IMR-90 (cell line): ENCODE results near the gene CREB3L1. TPM values are rescaled to one million over a fixed set of nuclear protein-coding genes. Genes with fewer than 3 reads are reported as not detected.

ENCODE experiments used
- ATAC-seq: fragments of 200-7000 bp; cut with Tn5 transposase; 2 replicates; pipeline ENCODE4 v1.9.1; 2020; ENCODE audit warnings: low read depth, mild to moderate bottlenecking, moderate library complexity
- BruUV-seq: library from RNA; stranded (reverse); fragments of 400-500 nt; replicated peaks from 2 replicates; lab custom pipeline; 2021; lab: Mats Ljungman, UMichigan
- CTCF ChIA-PET: fragments of 300-600 bp; formaldehyde crosslinking; extraction: SDS; loops from one replicate; lab custom pipeline; 2021; ENCODE audit warnings: antibody characterized with exemption; lab: Yijun Ruan, JAX
- POLR2A ChIA-PET: fragments of 300-600 bp; sonication (Branson Sonifier 250); formaldehyde crosslinking; loops from one replicate; lab custom pipeline; 2022; ENCODE audit warnings: antibody characterized with exemption; ENCODE audit not compliant: unreplicated experiment; lab: Charles Lee
- DNase-seq: peaks from one replicate; pipeline ENCODE4 v3.0.0; 2013
- H2AFZ ChIP-seq: replicated peaks from 2 replicates; pipeline ENCODE3; 2013; ENCODE audit warnings: low read length, mild to moderate bottlenecking; ENCODE audit not compliant: poor library complexity
- H2AK5ac ChIP-seq: 2 replicates; pipeline ENCODE4 v1.6.1; 2013; ENCODE audit warnings: low read depth, low read length, inconsistent platforms
- H2AK9ac ChIP-seq: replicated peaks from 2 replicates; pipeline ENCODE3; 2013; ENCODE audit warnings: mild to moderate bottlenecking, low read depth, low read length, moderate library complexity; ENCODE audit not compliant: poor library complexity
- H2BK120ac ChIP-seq: 2 replicates; pipeline ENCODE4 v1.6.1; 2013; ENCODE audit warnings: low read depth, low read length, inconsistent platforms
- H2BK15ac ChIP-seq: 3 replicates; pipeline ENCODE4 v1.6.1; 2013; ENCODE audit warnings: low read depth, low read length, inconsistent platforms
- H2BK20ac ChIP-seq: 2 replicates; pipeline ENCODE4 v1.6.1; 2013; ENCODE audit warnings: low read depth, mild to moderate bottlenecking, inconsistent platforms, low read length, moderate library complexity
- H2BK5ac ChIP-seq: 2 replicates; pipeline ENCODE4 v1.6.1; 2013; ENCODE audit warnings: mild to moderate bottlenecking, low read depth, low read length, inconsistent platforms; ENCODE audit not compliant: poor library complexity, severe bottlenecking
- H3K14ac ChIP-seq: replicated peaks from 2 replicates; pipeline ENCODE4 v1.6.1; 2013; ENCODE audit warnings: low read depth, low read length, inconsistent platforms
- H3K18ac ChIP-seq: 2 replicates; pipeline ENCODE4 v1.6.1; 2013; ENCODE audit warnings: low read depth, low read length, control low read depth
- H3K23ac ChIP-seq: 2 replicates; pipeline ENCODE4 v1.6.1; 2013; ENCODE audit warnings: low read depth, low read length, inconsistent platforms
- H3K27ac ChIP-seq: 2 replicates; pipeline ENCODE4 v1.5.1; 2013; ENCODE audit warnings: mild to moderate bottlenecking, control low read depth, low read length; ENCODE audit not compliant: insufficient read depth
- H3K27me3 ChIP-seq: 2 replicates; pipeline ENCODE4 v1.6.1; 2013; ENCODE audit warnings: low read length; ENCODE audit not compliant: control insufficient read depth, insufficient read depth
- H3K36me3 ChIP-seq: 2 replicates; pipeline ENCODE4 v1.6.1; 2013; ENCODE audit warnings: low read length, mixed read lengths; ENCODE audit not compliant: control insufficient read depth, insufficient read depth
- H3K4ac ChIP-seq: 2 replicates; pipeline ENCODE4 v1.6.1; 2013; ENCODE audit warnings: low read depth, low read length, inconsistent platforms
- H3K4me1 ChIP-seq: 2 replicates; pipeline ENCODE4 v1.6.1; 2013; ENCODE audit warnings: low read length, mixed read lengths; ENCODE audit not compliant: control insufficient read depth, insufficient read depth
- H3K4me2 ChIP-seq: 2 replicates; pipeline ENCODE4 v1.6.1; 2013; ENCODE audit warnings: low read depth, mild to moderate bottlenecking, control low read depth, low read length, moderate library complexity
- H3K4me3 ChIP-seq: 2 replicates; pipeline ENCODE4 v1.5.1; 2013; ENCODE audit warnings: low read depth, mild to moderate bottlenecking, control low read depth, low read length, moderate library complexity; ENCODE audit not compliant: insufficient read depth
- H3K56ac ChIP-seq: 2 replicates; pipeline ENCODE4 v1.6.1; 2013; ENCODE audit warnings: low read length, inconsistent platforms; ENCODE audit not compliant: insufficient read depth; ENCODE audit errors: extremely low read depth
- H3K79me1 ChIP-seq, 2 experiments: 2 replicates each; pipeline ENCODE4 v1.6.1; 2013; ENCODE audit warnings: low read length in 2 of 2, inconsistent platforms in 1 of 2, low read depth in 1 of 2
- H3K9ac ChIP-seq: 2 replicates; pipeline ENCODE4 v1.6.1; 2013; ENCODE audit warnings: low read depth, low read length, control low read depth
- H3K9me1 ChIP-seq: 2 replicates; pipeline ENCODE4 v1.6.1; 2013; ENCODE audit warnings: low read length, inconsistent platforms; ENCODE audit not compliant: insufficient read depth
- H3K9me3 ChIP-seq: 2 replicates; pipeline ENCODE4 v1.6.1; 2013; ENCODE audit warnings: low read length; ENCODE audit not compliant: control insufficient read depth, insufficient read depth
- H4K20me1 ChIP-seq: 2 replicates; pipeline ENCODE4 v1.6.1; 2013; ENCODE audit warnings: low read length, inconsistent platforms; ENCODE audit not compliant: insufficient read depth
- H4K5ac ChIP-seq: 2 replicates; pipeline ENCODE4 v1.6.1; 2013; ENCODE audit warnings: mild to moderate bottlenecking, low read depth, low read length, control low read depth
- H4K8ac ChIP-seq, 2 experiments: 2 replicates each; pipeline ENCODE4 v1.6.1; 2013; ENCODE audit warnings: low read depth in 2 of 2, low read length in 2 of 2, control low read depth in 1 of 2, inconsistent platforms in 1 of 2
- H4K91ac ChIP-seq: 2 replicates; pipeline ENCODE4 v1.6.1; 2013; ENCODE audit warnings: low read depth, low read length, inconsistent platforms; ENCODE audit not compliant: insufficient read depth
- BHLHE40 ChIP-seq: fragments of 150-350 bp; IDR thresholded peaks from 2 replicates; pipeline ENCODE4 v1.6.1; 2016; ENCODE audit warnings: mild to moderate bottlenecking, low read depth, low read length
- CEBPB ChIP-seq: IDR thresholded peaks from 2 replicates; pipeline ENCODE4 v1.6.1; 2012; ENCODE audit warnings: low read depth, low read length, improper control_type of control experiment
- CHD1 ChIP-seq: IDR thresholded peaks from 2 replicates; pipeline ENCODE4 v1.6.1; 2012; ENCODE audit warnings: low read depth, low read length, improper control_type of control experiment
- CTCF ChIP-seq: conservative IDR thresholded peaks from 2 replicates; pipeline ENCODE4 v1.5.1; 2012; ENCODE audit warnings: mild to moderate bottlenecking, low read depth, low read length, improper control_type of control experiment
- FOS ChIP-seq: fragments of 150-350 bp; IDR thresholded peaks from 2 replicates; pipeline ENCODE4 v1.6.1; 2016; ENCODE audit warnings: low read depth, low read length
- MAFK ChIP-seq: IDR thresholded peaks from 2 replicates; pipeline ENCODE4 v1.6.1; 2012; ENCODE audit warnings: low read depth, low read length, improper control_type of control experiment
- MAZ ChIP-seq: IDR thresholded peaks from 2 replicates; pipeline ENCODE4 v1.6.1; 2012; ENCODE audit warnings: low read depth, mild to moderate bottlenecking, low read length, improper control_type of control experiment, moderate library complexity, borderline replicate concordance
- MXI1 ChIP-seq: IDR thresholded peaks from 2 replicates; pipeline ENCODE4 v1.6.1; 2012; ENCODE audit warnings: low read depth, mild to moderate bottlenecking, low read length, moderate library complexity, borderline replicate concordance
- NFE2L2 ChIP-seq: fragments of 150-350 bp; IDR thresholded peaks from 2 replicates; pipeline ENCODE4 v1.6.1; 2016; ENCODE audit warnings: low read depth, mild to moderate bottlenecking, low read length
- POLR2A ChIP-seq: IDR thresholded peaks from 2 replicates; pipeline ENCODE4 v1.6.1; 2012; ENCODE audit warnings: mild to moderate bottlenecking, low read depth, low read length
- RAD21 ChIP-seq: IDR thresholded peaks from 2 replicates; pipeline ENCODE4 v1.6.1; 2012; ENCODE audit warnings: low read length, improper control_type of control experiment
- RCOR1 ChIP-seq: IDR thresholded peaks from 2 replicates; pipeline ENCODE4 v1.6.1; 2012; ENCODE audit warnings: mild to moderate bottlenecking, low read length, improper control_type of control experiment; ENCODE audit not compliant: insufficient replicate concordance
- RFX5 ChIP-seq: IDR thresholded peaks from 2 replicates; pipeline ENCODE4 v1.8.0; 2012; ENCODE audit warnings: low read depth, mild to moderate bottlenecking, low read length, moderate library complexity
- SMC3 ChIP-seq: fragments of 150-350 bp; IDR thresholded peaks from 2 replicates; pipeline ENCODE4 v1.6.1; 2016; ENCODE audit warnings: low read depth, mild to moderate bottlenecking, antibody characterized with exemption, low read length, moderate library complexity
- WGBS, 2 experiments: methylation state at CpG; one replicate each; pipeline versions ENCODE4 v1.1.5 to v1.1.7; 2013; ENCODE audit warnings: missing lambda C conversion rate in 2 of 2; ENCODE audit not compliant: insufficient read length in 1 of 2; ENCODE audit errors: extremely low coverage in 2 of 2; 5-methylcytosine and 5-hydroxymethylcytosine counted together
- dilution Hi-C: fragments of 300-500 bp; cut with HindIII; formaldehyde crosslinking; loops from one replicate; pipeline ENCODE4 v1.14.3; 2018; ENCODE audit warnings: low sequenced_read_pairs; ENCODE audit not compliant: unreplicated experiment
- in situ Hi-C: fragments of 300-500 bp; cut with MboI; formaldehyde crosslinking; loops from 3 replicates; pipeline ENCODE4 v1.14.3; 2019; ENCODE audit warnings: low sequenced_read_pairs, inconsistent platforms, mixed read lengths
- intact Hi-C: fragments of 100-400 bp; cut with micrococcal nuclease; formaldehyde crosslinking; loops from 2 replicates; pipeline ENCODE4 v1.10.0; 2022
- polyA plus RNA-seq, 3 experiments: library from polyadenylated mRNA; depleted of rRNA; stranded (reverse); fragments of >200 nt; gene quantifications; 2 replicates each; pipeline ENCODE4 v1.2.3, GENCODE V29; 2012; ENCODE audit warnings: low replicate concordance in 1 of 3
- total RNA-seq: library from RNA; depleted of rRNA; stranded (reverse); fragments of >200 nt; gene quantifications from 2 replicates; pipeline ENCODE4 v1.2.3, GENCODE V29; 2012
- TF ChIP-seq, protein P1 (sequence below): fragments of 150-350 bp; IDR thresholded peaks from 2 replicates; pipeline ENCODE4 v1.6.1; 2016; ENCODE audit warnings: low read depth, mild to moderate bottlenecking, low read length, moderate library complexity, borderline replicate concordance
- TF ChIP-seq, protein P2 (sequence below): fragments of 150-350 bp; IDR thresholded peaks from 2 replicates; pipeline ENCODE4 v1.6.1; 2017; ENCODE audit warnings: mild to moderate bottlenecking, antibody characterized with exemption, low read length, low read depth

The CREB3L1 gene
- total and polyA plus RNA-seq, 2 of the 4 experiments (the other 2 are of a cell fraction): 8.1 to 82.3 TPM

DNA sequence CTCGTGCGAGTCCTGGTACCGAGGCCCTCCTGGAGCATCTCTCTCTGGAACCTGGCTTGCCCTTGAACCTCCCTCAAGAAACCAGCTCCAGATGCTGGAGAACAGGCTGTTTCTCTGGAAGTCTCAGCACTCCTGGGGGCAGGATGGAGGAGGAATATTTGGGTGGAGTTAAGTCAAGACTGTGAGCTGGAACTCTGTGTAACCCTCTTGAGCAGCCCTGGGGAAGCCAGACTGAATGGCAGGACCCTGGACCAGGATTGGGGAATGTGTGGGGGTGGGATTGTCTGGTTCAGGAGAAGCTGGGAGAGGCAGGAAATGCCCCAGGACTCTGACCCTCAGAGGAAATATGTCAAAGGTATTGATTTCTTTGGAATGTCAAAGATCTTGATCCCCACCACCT is 7.7 kb downstream of the CREB3L1 start:
- DNase-seq (no peak), ATAC-seq (peak; percentile 19)
- 0 out of 2 replicates have a peak overlapping the region, but pooled peaks have one; percentile 17 for H3K9ac ChIP-seq
- intact Hi-C loops (no loop called here), in situ Hi-C loops (no loop called here), dilution Hi-C loops (no loop called here)
- H3K4ac ChIP-seq: peak overlapping the region; percentile 71
- no peaks in the 10 kb centered on the region for H3K9me3 ChIP-seq
- no CpG with 5 or more reads among the region's 3 CpGs for WGBS, 2 experiments
- peak overlapping the region; percentile 70 for H3K14ac ChIP-seq
- no TSS peak for BruUV-seq
- H2BK20ac ChIP-seq: peak overlapping the region; percentile 43
- peaks cover 83% of the 10 kb centered on the region for H4K20me1 ChIP-seq
- peak overlapping the region; percentile 58 for H2AFZ ChIP-seq
- H3K4me3 ChIP-seq: no peak overlapping the region
- H3K23ac ChIP-seq: peak overlapping the region; percentile 64
- H3K4me2 ChIP-seq: peak overlapping the region; percentile 86
- H3K9me1 ChIP-seq: peaks cover 37% of the 10 kb centered on the region
- peak overlapping the region; percentile 51 for H2BK120ac ChIP-seq
- ChIA-PET CTCF (interaction anchor here (0.5 to 1.6 kb wide), 5 partner anchors 13 to 513 kb away, joined by 3 to 8 read pairs (median 5); no protein-coding TSS in a partner anchor), POLR2A (no interaction called here)
- H2AK9ac ChIP-seq: peak overlapping the region; percentile 75
- H3K36me3 ChIP-seq: peaks cover 27% of the 10 kb centered on the region
- H2BK5ac ChIP-seq: peak overlapping the region; percentile 84
- H3K79me1 ChIP-seq: peaks cover 3 to 74% of the 10 kb centered on the region in 2 experiments; a peak in 3 of 4 replicates
- H3K56ac ChIP-seq: peak overlapping the region; percentile 21; the same call in 1 of the 2 replicates
- no peak overlapping the region for H4K5ac ChIP-seq
- H4K91ac ChIP-seq: peak overlapping the region; percentile 33
- H4K8ac ChIP-seq: peak overlapping the region in 1 of 2 experiments; percentile 69; a peak in 2 of 4 replicates
- TF ChIP-seq CTCF (no peak), CEBPB (no peak), NFE2L2 (no peak), MAFK (no peak), MXI1 (no peak), RAD21 (no peak), SMC3 (no peak), POLR2A (no peak), FOS (no peak), MAZ (no peak), CHD1 (no peak), RCOR1 (no peak), RFX5 (no peak), BHLHE40 (no peak)
- TF ChIP-seq, protein P1, sequence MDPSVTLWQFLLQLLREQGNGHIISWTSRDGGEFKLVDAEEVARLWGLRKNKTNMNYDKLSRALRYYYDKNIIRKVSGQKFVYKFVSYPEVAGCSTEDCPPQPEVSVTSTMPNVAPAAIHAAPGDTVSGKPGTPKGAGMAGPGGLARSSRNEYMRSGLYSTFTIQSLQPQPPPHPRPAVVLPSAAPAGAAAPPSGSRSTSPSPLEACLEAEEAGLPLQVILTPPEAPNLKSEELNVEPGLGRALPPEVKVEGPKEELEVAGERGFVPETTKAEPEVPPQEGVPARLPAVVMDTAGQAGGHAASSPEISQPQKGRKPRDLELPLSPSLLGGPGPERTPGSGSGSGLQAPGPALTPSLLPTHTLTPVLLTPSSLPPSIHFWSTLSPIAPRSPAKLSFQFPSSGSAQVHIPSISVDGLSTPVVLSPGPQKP: no peak
- TF ChIP-seq, protein P2, sequence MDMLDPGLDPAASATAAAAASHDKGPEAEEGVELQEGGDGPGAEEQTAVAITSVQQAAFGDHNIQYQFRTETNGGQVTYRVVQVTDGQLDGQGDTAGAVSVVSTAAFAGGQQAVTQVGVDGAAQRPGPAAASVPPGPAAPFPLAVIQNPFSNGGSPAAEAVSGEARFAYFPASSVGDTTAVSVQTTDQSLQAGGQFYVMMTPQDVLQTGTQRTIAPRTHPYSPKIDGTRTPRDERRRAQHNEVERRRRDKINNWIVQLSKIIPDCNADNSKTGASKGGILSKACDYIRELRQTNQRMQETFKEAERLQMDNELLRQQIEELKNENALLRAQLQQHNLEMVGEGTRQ: no peak
- peak overlapping the region; percentile 92 for H3K27ac ChIP-seq
- H3K27me3 ChIP-seq: no peaks in the 10 kb centered on the region
- H2AK5ac ChIP-seq: peak overlapping the region; percentile 48
- H2BK15ac ChIP-seq: no peak overlapping the region; the same call in 2 of the 3 replicates
- 0 out of 2 replicates have a peak overlapping the region, but pooled peaks have one; percentile 4 for H3K18ac ChIP-seq
- peaks cover 35% of the 10 kb centered on the region for H3K4me1 ChIP-seq
